ENCODE measurements around the gene GMDS.
A peak's percentile ranks its signal among the peaks of the same experiment; 100 is the strongest.

The GMDS gene

DNA sequence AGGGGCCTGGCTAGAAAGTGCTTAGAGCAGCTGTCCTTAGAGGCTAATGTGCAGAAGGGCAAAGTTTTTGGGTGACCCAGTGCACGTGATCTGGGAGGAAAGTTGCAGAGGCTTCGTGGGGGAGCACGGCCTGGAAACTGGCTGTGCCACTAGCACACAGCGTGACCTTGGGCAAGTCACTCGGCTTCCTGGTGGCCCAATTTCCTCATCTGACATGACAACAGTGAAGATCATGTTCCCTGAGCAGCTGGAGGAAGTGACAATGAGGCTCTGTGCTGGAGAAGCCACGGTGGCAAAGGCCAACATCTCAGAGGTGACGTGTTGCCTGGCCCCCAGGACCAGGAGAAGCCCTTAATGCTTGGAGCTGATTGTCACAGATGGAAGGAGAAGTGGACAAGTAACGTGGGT lies 536.2 kb downstream of the GMDS start:
- TF ChIP-seq, protein P1, sequence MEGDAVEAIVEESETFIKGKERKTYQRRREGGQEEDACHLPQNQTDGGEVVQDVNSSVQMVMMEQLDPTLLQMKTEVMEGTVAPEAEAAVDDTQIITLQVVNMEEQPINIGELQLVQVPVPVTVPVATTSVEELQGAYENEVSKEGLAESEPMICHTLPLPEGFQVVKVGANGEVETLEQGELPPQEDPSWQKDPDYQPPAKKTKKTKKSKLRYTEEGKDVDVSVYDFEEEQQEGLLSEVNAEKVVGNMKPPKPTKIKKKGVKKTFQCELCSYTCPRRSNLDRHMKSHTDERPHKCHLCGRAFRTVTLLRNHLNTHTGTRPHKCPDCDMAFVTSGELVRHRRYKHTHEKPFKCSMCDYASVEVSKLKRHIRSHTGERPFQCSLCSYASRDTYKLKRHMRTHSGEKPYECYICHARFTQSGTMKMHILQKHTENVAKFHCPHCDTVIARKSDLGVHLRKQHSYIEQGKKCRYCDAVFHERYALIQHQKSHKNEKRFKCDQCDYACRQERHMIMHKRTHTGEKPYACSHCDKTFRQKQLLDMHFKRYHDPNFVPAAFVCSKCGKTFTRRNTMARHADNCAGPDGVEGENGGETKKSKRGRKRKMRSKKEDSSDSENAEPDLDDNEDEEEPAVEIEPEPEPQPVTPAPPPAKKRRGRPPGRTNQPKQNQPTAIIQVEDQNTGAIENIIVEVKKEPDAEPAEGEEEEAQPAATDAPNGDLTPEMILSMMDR (IDR thresholded peaks at IDR 0.05; ENCODE audit: insufficient read depth, low read depth, low read length, missing control alignments), result no peak
- H3K4me3 ChIP-seq (ENCODE audit: low read length), result no peak overlapping the region
- no peak for DNase-seq (ENCODE audit: low read depth)

- no peak overlapping the region for H3K4me3 ChIP-seq (ENCODE audit: low read length)
- DNase-seq (ENCODE audit: low read depth), result no peak
- TF ChIP-seq, protein P1 (IDR thresholded peaks at IDR 0.05; ENCODE audit: insufficient read depth, low read depth, low read length, missing control alignments), result no peak
Measured at GRCh38 chr6:1708820-1709219, 536.6 kb downstream of the GMDS start.

DNA sequence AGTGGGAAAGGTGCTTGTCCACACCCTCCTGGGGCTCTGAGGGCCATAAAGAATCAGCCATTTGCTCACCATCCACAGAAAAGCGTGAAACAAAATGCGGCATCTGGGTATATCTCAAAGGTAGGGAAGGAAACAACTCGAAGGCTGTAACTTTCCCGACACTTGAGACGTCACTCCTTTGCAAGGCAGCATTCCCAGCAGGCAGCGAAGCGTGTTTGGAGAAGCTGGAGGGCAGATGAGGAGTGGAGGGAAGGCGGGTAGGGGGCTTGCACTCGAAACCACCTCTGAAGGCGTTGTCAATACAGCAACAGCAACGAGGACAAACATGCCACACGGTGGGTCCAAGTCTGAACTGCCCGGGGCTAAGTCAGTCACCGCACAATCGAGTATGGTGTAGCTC lies 537.3 kb downstream of the GMDS start:
- DNase-seq (ENCODE audit: low read depth), result no peak
- H3K4me3 ChIP-seq (ENCODE audit: low read length), result no peak overlapping the region
- TF ChIP-seq, protein P1 (IDR thresholded peaks at IDR 0.05; ENCODE audit: insufficient read depth, low read depth, low read length, missing control alignments), result no peak

DNA sequence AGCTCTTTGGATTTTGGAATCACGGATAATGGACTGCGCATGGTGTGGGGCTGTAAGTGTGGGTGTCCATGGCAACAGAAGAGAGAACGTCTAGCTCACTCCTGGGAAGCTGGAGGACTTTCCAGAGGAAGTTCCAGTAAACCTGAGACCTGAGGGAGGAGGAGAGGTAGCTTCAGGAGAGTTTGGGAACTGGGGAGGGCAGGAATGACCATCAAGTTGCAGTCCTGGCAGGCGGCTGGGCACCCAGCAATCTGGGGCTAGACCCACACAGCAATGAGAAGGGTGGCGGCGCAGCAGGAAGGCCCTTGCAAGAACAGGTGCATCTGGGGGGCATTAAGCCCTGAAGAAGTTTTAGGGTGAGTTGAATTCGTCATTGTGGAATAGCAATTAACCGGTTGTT lies 539.8 kb downstream of the GMDS start:
- TF ChIP-seq, protein P1 (IDR thresholded peaks at IDR 0.05; ENCODE audit: insufficient read depth, low read depth, low read length, missing control alignments), result no peak

DNA sequence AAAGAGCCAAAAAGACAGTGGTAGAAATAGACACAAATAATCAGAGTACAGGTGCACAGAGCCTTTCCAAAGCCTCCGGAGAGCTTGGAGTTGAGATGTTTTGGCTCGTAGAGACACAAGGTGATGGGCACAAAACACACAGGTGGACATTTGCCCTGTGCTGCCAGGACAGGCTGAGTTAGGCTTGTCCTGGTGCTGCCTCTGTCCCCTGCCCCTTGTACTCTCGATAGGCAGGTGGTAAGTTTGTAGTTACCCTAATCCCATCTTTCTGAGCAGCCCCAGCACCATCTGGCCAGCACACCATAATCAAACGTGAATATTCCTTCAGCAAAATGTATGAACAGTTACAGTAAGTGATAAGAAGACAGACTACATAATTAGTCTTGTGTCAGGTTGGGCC lies 540.2 kb downstream of the GMDS start:
- TF ChIP-seq, protein P1 (IDR thresholded peaks at IDR 0.05; ENCODE audit: insufficient read depth, low read depth, low read length, missing control alignments), result no peak
- H3K4me3 ChIP-seq (ENCODE audit: low read length), result no peak overlapping the region

More for the DNA sequence above, 539.8 kb downstream of the GMDS start:
- H3K4me3 ChIP-seq (ENCODE audit: low read length), result no peak overlapping the region
- DNase-seq (ENCODE audit: low read depth), result no peak

GRCh38 chr6:1704711-1705110 lies 540.7 kb downstream of the GMDS start:
- no peak overlapping the region for H3K4me3 ChIP-seq (ENCODE audit: low read length)
- DNase-seq (ENCODE audit: low read depth), result peak; percentile 74
- TF ChIP-seq, protein P1 (IDR thresholded peaks at IDR 0.05; ENCODE audit: insufficient read depth, low read depth, low read length, missing control alignments), result no peak

More for the DNA sequence above, 540.2 kb downstream of the GMDS start:
- no peak for DNase-seq (ENCODE audit: low read depth)

DNA sequence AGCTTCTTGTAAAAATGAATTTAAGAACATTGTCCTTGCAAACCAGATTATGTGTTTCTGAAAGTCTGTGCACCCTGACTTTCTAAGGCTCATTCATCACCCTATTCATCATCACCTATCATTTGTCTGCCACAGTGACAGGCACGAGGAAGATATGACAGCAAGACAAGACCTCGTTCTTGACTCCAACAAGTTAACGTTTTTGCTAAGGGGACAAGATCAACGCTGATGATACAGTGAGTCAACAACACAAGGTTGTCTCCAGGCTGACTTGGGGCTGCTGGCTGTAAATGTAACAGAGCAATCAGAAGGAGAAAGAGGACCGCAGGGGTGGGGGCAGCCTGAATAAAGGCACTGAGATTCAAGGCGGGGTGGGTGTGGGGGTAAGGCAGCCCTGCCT lies 541.5 kb downstream of the GMDS start:
- no peak overlapping the region for H3K4me3 ChIP-seq (ENCODE audit: low read length)
- TF ChIP-seq, protein P1 (IDR thresholded peaks at IDR 0.05; ENCODE audit: insufficient read depth, low read depth, low read length, missing control alignments), result no peak
- DNase-seq (ENCODE audit: low read depth), result peak; percentile 11

Measured in epithelial cell of esophagus (primary cell).